ENCODE results near the gene GPRIN1.

GPRIN1 gene

DNA sequence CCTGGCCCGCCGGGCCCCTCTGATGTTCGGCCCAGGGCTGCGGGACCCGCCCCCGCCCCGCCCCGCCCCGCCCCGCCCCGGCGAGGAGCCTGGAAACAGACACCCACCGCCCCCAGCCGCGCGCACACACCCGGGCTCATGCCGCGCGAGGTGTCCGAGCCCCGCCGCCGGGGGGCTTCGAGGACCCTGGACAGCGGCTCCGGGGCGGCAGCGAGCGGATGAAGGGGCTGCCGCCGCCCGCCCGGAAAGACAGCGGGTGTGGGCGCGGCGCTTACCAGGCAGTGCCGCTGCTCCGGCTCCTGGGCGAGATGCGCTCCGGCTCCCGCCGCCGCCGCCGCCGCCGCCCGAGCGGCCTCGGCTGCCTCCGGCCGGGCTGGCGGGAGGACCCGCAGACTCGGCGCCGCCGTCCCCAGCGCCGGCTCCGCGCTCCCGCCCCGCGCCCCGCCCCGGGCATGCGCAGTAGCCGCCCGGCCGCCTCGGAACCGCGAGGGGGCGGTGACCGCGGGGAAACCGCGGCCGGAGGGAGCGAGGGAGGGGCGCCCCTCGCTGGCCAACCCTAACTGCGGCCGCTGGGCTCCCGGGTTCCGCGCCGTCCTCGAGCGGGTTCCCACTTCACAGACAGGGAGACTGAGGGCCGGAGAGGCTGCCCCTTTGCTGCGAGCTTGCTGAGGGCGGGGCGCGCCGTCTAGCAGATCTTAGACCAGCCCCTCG is at the start of gene GPRIN1:
Gene GPRIN1 (minus strand): TSS at position 433 of the 711 bp plus-strand sequence. CDS start 10,322 bp downstream, outside the sequence.
- peak; percentile 71 to 76 for DNase-seq

DNA sequence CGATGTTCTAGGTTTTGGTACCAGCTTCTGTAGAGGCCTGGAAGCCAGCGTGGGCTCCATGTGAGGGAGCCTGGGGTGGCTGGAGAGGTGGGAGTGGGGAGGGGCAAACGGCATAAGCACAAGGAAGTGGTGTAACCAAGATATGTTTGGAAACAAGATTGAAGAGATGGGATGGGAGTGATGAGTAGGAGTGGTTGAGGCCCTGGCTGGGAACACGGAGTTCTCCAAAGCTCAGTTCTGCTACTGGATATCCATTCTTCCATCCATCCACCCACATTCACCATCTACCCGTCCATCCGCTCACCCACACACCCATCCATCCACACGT is 49.5 kb upstream of the GPRIN1 start:
- no peak for DNase-seq

DNA sequence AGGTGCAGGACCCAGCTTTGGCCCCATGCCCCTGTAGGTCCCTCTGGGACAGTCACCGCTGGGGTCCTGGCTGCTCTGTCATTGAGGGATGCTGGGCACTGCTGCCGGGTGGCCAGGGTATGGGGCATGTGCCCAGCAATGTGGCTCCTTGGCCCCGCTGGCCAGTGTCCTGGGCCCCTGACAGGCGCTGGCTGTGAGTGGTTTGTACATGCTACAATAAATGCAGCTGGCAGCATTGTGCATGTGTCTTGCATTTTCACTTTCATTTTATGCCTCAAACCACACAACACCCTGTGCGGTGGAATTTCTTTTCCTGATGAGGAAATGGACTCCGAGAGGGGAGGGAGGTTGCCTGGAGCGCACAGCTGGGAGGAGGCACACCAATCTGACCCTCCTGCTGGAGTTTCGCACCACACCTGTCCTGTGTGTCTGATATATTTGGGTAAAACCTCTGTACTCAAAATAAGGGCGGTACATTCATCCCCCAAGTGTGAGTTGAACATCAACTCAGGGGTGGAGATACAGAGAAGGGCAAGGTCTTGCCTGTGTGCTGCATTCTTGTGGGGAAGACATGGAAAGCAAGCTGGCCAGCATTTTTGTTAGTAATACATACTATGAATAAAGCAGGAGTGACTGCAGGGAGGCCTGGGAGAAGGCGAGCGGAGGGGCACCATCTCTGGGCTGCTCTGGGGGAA is 49.0 kb upstream of the GPRIN1 start:
- DNase-seq, result no peak

- peak; percentile 57 to 65 for DNase-seq
These were observed 48.1 kb upstream of the GPRIN1 start for GRCh38 chr5:176658007-176658599.

- DNase-seq, result no peak
These were observed 46.6 kb upstream of the GPRIN1 start for GRCh38 chr5:176656467-176656990.

GRCh38 chr5:176654856-176655255 is 44.9 kb upstream of the GPRIN1 start:
- no peak for DNase-seq

GRCh38 chr5:176653401-176654385 is 43.7 kb upstream of the GPRIN1 start:
- DNase-seq, result peak in 1 of 2 experiments; percentile 12

GRCh38 chr5:176652136-176652535 is 42.2 kb upstream of the GPRIN1 start:
- DNase-seq, result peak in 1 of 2 experiments; percentile 6

- no peak for DNase-seq
These were observed 41.6 kb upstream of the GPRIN1 start for GRCh38 chr5:176651472-176651980.

DNA sequence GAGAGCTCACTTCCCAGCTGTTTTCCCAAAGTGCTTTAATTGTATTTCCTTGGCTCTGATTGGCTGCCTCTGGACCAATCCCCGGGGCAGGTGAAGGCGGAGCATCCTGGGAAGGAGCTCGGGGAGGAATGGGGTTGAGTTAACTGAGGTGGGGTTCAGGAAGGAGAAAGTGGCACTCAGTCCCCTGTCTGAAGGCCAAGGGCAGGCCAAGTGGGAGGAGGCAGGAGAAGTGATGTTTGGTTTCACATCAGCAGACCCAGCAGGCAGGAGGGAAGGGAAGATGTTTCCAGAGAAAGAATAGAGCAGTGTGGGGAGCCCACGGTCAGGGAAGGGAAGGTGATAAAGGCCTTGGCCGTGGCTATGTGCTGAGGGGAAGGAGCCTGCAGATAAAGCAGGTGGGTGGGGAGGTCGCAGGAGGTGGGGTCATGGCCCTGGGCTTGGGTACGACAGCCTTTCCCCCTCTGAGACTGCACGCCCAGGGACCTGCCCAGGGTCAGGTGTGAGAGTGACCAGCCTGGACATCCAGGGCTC is 40.5 kb upstream of the GPRIN1 start:
- no peak for DNase-seq

- DNase-seq, result no peak
These were observed 38.7 kb upstream of the GPRIN1 start for GRCh38 chr5:176648474-176649194.

DNA sequence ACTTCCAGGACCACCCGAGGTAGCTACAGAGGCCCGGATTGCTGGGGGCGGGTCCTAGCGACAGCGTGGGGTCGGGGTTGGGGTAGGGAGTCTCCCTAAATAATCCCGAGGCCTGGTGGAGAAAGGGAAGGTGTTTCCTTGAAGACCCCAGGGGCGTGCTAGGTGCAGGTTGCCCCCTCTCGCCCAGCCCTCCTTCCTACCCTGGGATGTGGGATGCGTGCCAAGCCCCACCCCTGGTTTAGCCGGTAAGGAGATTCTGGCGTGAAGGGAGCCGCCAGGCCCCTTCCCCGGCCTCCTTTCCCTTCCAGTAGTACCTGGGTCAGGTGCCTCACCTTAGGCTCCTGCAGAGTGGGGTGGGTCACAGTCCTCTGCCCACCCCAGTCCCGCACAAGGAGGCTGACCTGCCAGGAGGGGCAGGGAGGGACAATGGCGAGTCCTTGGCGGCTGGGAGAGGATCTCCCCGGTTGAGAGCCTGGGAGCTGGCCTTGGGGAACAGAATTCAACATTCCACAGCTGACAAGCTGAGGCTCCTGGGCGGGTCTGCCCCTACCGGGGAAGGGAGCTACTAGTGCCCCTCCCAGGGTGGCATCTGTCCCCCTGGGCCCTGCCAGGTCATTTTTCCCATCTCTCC is 38.0 kb upstream of the GPRIN1 start:
- peak in 1 of 2 experiments; percentile 13 for DNase-seq

DNA sequence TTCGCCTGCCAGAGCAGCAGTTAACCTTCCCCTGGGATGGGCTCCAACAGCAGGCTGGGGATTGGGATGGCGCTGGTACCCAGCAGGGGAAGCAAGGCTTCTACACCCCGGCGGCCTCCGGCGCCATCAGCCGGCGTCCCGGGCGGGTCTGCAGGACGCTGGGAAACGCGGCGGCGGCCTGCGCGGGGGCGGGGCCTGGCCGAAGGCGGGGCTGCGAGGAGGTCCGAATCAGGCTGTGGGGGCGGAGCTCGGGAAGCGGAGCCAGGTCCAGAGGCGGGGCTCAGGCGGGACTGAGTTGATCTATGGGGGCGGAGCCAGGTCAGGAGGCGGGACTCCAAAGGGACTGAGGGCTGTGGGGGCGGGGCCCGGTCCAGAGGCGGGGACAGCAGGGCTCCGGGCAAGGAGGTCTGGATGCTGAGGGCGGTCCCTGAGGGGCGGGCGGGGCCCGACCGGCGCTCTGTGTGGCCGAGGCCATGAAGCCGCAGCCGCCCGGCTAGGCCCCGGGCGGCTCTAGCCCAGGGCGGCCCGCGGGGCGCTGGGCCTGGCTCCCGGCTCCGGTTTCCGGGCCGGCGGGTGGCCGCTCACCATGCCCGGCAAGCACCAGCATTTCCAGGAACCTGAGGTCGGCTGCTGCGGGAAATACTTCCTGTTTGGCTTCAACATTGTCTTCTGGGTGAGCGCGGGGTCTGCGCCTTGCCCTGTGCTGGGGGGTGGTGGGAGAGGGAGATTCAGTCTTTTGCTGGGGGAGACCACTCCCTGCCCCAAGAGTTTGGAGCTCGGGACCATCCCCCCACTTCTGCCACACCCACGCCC is 37.3 kb upstream of the GPRIN1 start, which contains the start of gene TSPAN17:
Gene TSPAN17 (plus strand): TSS at position 455 of the 813 bp plus-strand sequence. CDS start 132 bp downstream, at position 587.
- peak; percentile 97 to 99 for DNase-seq

GRCh38 chr5:176646707-176647029 is 36.7 kb upstream of the GPRIN1 start:
- DNase-seq, result no peak

DNA sequence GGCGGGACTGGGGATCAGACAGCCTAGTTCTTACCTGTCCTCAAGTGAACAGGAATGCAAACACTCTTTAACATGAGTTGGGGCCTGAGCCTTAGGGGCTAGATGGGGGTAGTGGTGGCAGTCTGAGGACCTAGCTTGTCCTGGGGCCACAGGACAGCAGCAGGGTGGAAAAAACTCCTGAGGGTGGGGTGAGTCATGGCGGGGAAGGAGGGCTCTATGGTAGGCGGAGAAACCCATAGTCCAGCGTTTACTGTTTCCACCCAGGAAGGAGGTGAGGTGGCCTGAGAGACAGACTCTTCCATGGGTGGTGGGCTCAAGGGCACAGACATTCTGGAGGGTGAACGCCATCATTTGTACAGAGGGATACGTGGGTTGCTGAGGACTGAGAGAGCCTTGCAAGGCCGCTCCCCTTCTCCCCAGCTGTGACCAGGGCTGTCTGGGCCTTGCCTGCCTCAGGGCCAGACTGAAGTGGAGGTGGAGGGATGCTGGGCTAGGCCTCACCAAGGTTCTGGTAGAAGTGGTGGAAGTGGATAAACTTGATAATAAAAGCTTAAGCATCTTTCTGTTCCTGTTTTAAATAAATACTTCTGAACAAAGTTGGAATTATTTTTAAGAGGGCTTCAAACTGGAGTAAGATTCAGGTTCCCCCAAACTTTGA is 36.2 kb upstream of the GPRIN1 start:
- no peak for DNase-seq

DNA sequence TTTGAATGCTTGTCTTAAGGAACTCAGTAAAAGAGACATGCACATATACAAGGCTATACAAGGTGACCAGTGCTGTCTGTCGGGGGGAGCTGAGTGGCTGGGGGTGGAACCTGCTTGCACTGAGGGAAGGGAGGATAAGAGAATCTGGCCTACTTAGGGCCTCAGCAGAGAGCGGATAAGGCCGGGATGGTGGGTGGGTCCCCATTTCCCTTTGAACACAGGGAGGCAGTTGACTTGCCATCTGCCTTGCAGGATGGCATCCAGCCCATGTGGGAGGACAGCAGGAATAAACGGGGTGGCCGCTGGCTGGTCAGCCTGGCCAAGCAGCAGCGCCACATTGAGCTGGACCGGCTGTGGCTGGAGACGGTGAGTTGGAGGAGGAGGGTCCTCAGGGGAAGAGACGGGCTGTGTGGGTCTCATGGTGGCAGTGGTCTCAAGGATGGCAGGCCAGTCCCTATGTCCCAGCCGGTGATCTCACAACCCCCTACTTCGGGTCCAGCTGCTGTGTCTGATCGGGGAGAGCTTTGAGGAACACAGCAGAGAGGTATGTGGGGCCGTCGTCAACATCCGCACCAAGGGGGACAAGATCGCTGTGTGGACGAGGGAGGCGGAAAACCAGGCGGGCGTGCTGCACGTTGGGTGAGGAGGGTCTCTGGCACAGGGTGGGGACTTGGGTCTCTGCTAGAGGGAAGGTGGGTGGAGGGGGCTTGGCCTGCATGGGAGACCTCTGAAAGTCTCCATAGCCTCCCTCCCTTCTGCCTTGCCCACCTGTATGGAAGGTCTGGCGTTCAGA is 35.1 kb upstream of the GPRIN1 start:
- DNase-seq, result no peak

- no peak for DNase-seq
These were observed 34.3 kb upstream of the GPRIN1 start for GRCh38 chr5:176644294-176644693.

DNA sequence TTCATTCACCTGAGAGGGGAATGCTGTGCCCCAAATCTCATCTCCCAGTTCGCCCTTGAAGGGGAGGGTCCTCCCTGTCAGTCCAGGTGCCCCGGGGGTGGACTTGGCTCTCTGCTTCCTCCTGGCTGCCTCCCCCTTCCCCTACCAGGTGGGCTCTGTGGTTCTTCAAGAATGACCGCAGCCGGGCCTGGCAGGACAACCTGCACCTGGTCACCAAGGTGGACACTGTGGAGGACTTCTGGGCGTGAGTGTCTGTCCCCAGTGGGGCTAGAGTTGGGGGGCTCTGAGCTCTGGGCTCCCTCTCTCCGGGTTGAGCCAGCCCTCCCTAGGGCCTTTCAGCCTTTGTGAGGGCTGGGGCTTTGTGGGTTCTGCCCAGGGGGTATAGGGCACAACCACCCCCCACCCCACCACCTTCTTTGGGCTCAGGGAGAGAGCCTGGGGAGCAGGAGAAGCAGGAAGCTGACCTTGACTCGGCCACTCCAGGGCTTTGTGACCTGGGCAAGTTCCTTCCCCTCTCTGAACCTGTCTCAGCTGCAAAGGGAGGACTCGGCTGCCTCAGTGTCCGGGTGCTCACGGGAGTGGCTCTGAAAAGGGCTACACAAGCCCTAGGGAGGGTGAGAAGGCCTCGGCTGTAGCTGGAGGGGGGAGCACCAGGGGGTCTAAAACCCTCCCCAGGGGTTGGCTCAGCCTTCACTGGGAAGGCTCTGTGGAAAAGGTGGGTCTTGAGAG is 33.7 kb upstream of the GPRIN1 start:
- no peak for DNase-seq
